ENCODE results near the gene CARF. TPM values are rescaled to one million over a fixed set of nuclear protein-coding genes. Genes with fewer than 3 reads are reported as not detected.

Gene CARF
- polyA plus RNA-seq, 1 of the 3 experiments (the other 2 are of a cell fraction) = 4.6 TPM

DNA sequence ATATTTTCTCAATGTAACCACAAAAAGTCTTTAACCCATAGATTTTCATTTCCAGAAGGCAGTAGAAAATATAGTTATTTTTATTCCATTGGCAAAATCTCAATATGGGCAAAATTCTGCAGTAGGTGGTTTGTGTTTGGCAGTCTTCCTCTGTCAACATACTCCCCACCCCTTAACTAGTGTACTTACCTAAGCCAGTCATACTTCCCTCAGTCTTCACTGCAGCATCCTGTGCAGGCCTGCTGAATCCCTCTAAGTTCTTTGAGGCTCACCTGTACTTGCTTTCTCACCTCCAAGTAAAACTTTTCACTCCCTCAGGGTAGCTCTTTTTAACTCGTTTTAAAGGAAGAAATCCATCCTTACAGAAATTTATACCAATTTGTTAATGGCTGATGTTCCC, 6.8 kb downstream of the CARF start:
- no peaks in the 10 kb centered on the region for H3K27me3 ChIP-seq (ENCODE audit: insufficient read depth)
- no peak overlapping the region for H2AFZ ChIP-seq (ENCODE audit: low read depth)
- CTCF ChIA-PET = interaction anchor here (0.9 to 1.2 kb wide), 2 partner anchors 15 to 330 kb away, joined by 3 to 4 read pairs; no protein-coding TSS in a partner anchor
- no peaks in the 10 kb centered on the region for H3K9me2 ChIP-seq
- H3K27ac ChIP-seq (ENCODE audit: low read depth in 2 of 2, low read length in 1 of 2) = no peak overlapping the region
- H3K36me3 ChIP-seq (replicated peaks in 1 of 2; ENCODE audit: control insufficient read depth in 1 of 2, insufficient read depth in 2 of 2, low read length in 1 of 2) = peaks cover 4 to 23% of the 10 kb centered on the region in 2 experiments
- no peak overlapping the region for H3K9ac ChIP-seq
- 77% methylated on average over 1 of the region's 1 CpG for WGBS (ENCODE audit: low lambda C conversion rate)
- no peak overlapping the region for H3K4me3 ChIP-seq (ENCODE audit: low read depth in 2 of 2, low read length in 1 of 2)
- no peaks in the 10 kb centered on the region for H3K9me3 ChIP-seq
- DNase-seq = no peak
- H3K4me1 ChIP-seq (ENCODE audit: control insufficient read depth in 1 of 2, insufficient read depth in 2 of 2, low read depth in 1 of 2, low read length in 1 of 2) = no peaks in the 10 kb centered on the region
- TF ChIP-seq, protein P1, sequence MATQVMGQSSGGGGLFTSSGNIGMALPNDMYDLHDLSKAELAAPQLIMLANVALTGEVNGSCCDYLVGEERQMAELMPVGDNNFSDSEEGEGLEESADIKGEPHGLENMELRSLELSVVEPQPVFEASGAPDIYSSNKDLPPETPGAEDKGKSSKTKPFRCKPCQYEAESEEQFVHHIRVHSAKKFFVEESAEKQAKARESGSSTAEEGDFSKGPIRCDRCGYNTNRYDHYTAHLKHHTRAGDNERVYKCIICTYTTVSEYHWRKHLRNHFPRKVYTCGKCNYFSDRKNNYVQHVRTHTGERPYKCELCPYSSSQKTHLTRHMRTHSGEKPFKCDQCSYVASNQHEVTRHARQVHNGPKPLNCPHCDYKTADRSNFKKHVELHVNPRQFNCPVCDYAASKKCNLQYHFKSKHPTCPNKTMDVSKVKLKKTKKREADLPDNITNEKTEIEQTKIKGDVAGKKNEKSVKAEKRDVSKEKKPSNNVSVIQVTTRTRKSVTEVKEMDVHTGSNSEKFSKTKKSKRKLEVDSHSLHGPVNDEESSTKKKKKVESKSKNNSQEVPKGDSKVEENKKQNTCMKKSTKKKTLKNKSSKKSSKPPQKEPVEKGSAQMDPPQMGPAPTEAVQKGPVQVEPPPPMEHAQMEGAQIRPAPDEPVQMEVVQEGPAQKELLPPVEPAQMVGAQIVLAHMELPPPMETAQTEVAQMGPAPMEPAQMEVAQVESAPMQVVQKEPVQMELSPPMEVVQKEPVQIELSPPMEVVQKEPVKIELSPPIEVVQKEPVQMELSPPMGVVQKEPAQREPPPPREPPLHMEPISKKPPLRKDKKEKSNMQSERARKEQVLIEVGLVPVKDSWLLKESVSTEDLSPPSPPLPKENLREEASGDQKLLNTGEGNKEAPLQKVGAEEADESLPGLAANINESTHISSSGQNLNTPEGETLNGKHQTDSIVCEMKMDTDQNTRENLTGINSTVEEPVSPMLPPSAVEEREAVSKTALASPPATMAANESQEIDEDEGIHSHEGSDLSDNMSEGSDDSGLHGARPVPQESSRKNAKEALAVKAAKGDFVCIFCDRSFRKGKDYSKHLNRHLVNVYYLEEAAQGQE (IDR thresholded peaks at IDR 0.05; ENCODE audit: low read depth, low read length) = no peak
- TF ChIP-seq, protein P2, sequence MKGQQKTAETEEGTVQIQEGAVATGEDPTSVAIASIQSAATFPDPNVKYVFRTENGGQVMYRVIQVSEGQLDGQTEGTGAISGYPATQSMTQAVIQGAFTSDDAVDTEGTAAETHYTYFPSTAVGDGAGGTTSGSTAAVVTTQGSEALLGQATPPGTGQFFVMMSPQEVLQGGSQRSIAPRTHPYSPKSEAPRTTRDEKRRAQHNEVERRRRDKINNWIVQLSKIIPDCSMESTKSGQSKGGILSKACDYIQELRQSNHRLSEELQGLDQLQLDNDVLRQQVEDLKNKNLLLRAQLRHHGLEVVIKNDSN (IDR thresholded peaks at IDR 0.05; ENCODE audit: borderline replicate concordance, low read depth) = no peak
- TF ChIP-seq TAF1 (IDR thresholded peaks at IDR 0.05; ENCODE audit: borderline replicate concordance, low read depth, low read length) (no peak), EP300 (IDR thresholded peaks at IDR 0.05; ENCODE audit: borderline replicate concordance in 1 of 2, low read depth in 1 of 2, low read length in 1 of 2) (no peak), ELF1 (IDR thresholded peaks at IDR 0.05) (no peak), FOSL2 (IDR thresholded peaks at IDR 0.05; ENCODE audit: borderline replicate concordance, low read depth) (no peak), TCF12 (IDR thresholded peaks at IDR 0.05) (no peak), RXRA (IDR thresholded peaks at IDR 0.05; ENCODE audit: borderline replicate concordance, low read depth) (no peak), NFIC (IDR thresholded peaks at IDR 0.05; ENCODE audit: borderline replicate concordance) (no peak), GATA2 (CRISPR knock-in tag; IDR thresholded peaks at IDR 0.05) (no peak)
- POLR2A ChIA-PET = no interaction called here
- H3K4me2 ChIP-seq = no peak overlapping the region
- no peaks in the 10 kb centered on the region for H4K20me1 ChIP-seq (ENCODE audit: insufficient read depth)
- peaks cover 4% of the 10 kb centered on the region for H3K79me2 ChIP-seq (ENCODE audit: insufficient read depth)
- no peaks in the 10 kb centered on the region for H3F3A ChIP-seq (replicated peaks; ENCODE audit: insufficient read depth)

DNA sequence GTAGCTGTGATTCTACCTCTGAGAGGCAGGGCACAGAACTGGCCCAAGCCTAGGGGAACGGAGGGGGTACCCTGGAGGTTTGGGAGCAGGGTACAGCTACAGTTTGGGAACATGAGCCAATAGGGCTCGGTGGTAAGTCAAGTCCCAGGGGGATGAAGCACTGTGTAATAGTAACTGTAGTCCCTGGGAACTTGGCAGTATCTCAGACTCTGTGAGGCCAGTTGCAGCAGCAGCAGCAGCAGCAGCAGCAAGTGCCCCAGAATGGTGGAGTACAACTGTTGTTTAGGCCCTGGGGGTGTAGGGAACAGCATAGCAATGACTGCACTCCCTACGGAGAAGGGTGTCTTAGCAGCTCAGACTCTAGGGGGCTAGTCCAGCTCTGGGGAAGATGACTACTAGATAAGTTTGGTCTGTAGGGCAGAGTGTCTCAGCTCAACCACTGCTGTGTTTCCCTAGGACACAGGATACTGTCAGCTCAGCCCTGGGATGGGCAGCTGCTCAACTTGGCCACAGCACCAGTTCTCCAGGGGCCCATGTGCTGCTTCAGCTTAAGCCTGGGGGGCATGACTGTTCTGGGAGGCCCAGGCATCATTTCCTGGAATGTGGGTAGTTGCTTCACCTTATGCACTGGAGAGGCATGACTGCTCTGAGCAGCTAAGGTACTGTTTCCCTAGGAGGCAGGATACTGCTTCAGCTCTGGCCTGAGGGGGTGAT, 20.5 kb downstream of the CARF start:
- H3K4me3 ChIP-seq (ENCODE audit: low read depth in 2 of 2, low read length in 1 of 2) = no peak overlapping the region
- CTCF ChIA-PET = interaction anchor here (1.5 kb wide), 1 partner anchor 344 kb away, joined by 3 read pairs; no protein-coding TSS in a partner anchor

More for the DNA sequence above, 20.5 kb downstream of the CARF start:
- Histone ChIP-seq H3K27me3 (ENCODE audit: insufficient read depth) (no peaks in the 10 kb centered on the region), H4K20me1 (ENCODE audit: insufficient read depth) (no peaks in the 10 kb centered on the region), H3K4me2 (no peak overlapping the region), H3K9me3 (no peaks in the 10 kb centered on the region), H3K27ac (ENCODE audit: low read depth in 2 of 2, low read length in 1 of 2) (no peak overlapping the region), H3K9ac (no peak overlapping the region), H3K9me2 (no peaks in the 10 kb centered on the region), H2AFZ (ENCODE audit: low read depth) (no peak overlapping the region), H3K4me1 (ENCODE audit: control insufficient read depth in 1 of 2, insufficient read depth in 2 of 2, low read depth in 1 of 2, low read length in 1 of 2) (no peaks in the 10 kb centered on the region; a peak in 1 of 4 replicates), H3K79me2 (ENCODE audit: insufficient read depth) (no peaks in the 10 kb centered on the region), H3F3A (replicated peaks; ENCODE audit: insufficient read depth) (no peaks in the 10 kb centered on the region), H3K36me3 (replicated peaks in 1 of 2; ENCODE audit: control insufficient read depth in 1 of 2, insufficient read depth in 2 of 2, low read length in 1 of 2) (peaks cover 0 to 2% of the 10 kb centered on the region in 2 experiments)
- POLR2A ChIA-PET = no interaction called here
- no peak for DNase-seq
- 100% methylated on average over 3 of the region's 3 CpGs for WGBS (ENCODE audit: low lambda C conversion rate)
- TF ChIP-seq YY1 (IDR thresholded peaks at IDR 0.05; ENCODE audit: low read depth) (no peak), SIN3A (IDR thresholded peaks at IDR 0.05; ENCODE audit: borderline replicate concordance, low read depth, low read length) (no peak), EZH2phosphoT487 (IDR thresholded peaks at IDR 0.05; ENCODE audit: borderline replicate concordance, low read depth) (no peak), CHD2 (IDR thresholded peaks at IDR 0.05; ENCODE audit: low read length, partially characterized antibody) (no peak)
- TF ChIP-seq, protein P3, sequence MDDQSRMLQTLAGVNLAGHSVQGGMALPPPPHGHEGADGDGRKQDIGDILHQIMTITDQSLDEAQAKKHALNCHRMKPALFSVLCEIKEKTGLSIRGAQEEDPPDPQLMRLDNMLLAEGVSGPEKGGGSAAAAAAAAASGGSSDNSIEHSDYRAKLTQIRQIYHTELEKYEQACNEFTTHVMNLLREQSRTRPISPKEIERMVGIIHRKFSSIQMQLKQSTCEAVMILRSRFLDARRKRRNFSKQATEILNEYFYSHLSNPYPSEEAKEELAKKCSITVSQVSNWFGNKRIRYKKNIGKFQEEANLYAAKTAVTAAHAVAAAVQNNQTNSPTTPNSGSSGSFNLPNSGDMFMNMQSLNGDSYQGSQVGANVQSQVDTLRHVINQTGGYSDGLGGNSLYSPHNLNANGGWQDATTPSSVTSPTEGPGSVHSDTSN (IDR thresholded peaks at IDR 0.05) = no peak

Measured in SK-N-SH (cell line).